Caco-2 (cell line): ENCODE data around the gene C3orf62. TPM values are rescaled to one million over a fixed set of nuclear protein-coding genes. Genes with fewer than 3 reads are reported as not detected.

Experiments used
- BruUV-seq: library from RNA; stranded (reverse); fragments of 400-500 nt; replicated peaks from 2 replicates; lab custom pipeline; 2021; lab: Mats Ljungman, UMichigan
- CTCF ChIA-PET: fragments of 300-600 bp; sonication (Branson Sonifier 250); formaldehyde crosslinking; loops from one replicate; lab custom pipeline; 2022; ENCODE audit warnings: antibody characterized with exemption; lab: Charles Lee
- POLR2A ChIA-PET: fragments of 300-600 bp; sonication (Branson Sonifier 250); formaldehyde crosslinking; loops from one replicate; lab custom pipeline; 2022; ENCODE audit warnings: antibody characterized with exemption; lab: Charles Lee
- DNase-seq, 2 experiments: peaks; one replicate each; pipeline versions ENCODE4 v3.0.0 to v3.0.0-alpha.2; 2020 to 2022
- H3K27me3 ChIP-seq: replicated peaks from 2 replicates; pipeline ENCODE4 v1.6.0; 2011; ENCODE audit warnings: low read length; ENCODE audit not compliant: control insufficient read depth, insufficient read depth
- H3K36me3 ChIP-seq: 2 replicates; pipeline ENCODE4 v1.5.1; 2011; ENCODE audit warnings: low read length; ENCODE audit not compliant: control insufficient read depth, insufficient read depth
- H3K4me1 ChIP-seq: fragments of 250-450 bp; sonication (Bioruptor Pico); 2 replicates; pipeline ENCODE4 v1.5.1; 2020; ENCODE audit warnings: mild to moderate bottlenecking
- H3K4me3 ChIP-seq: 2 replicates; pipeline ENCODE4 v1.5.1; 2011; ENCODE audit warnings: low read depth, mild to moderate bottlenecking, control low read depth, low read length
- H3K9me3 ChIP-seq: fragments of 250-450 bp; sonication (Bioruptor Pico); 2 replicates; pipeline ENCODE4 v1.5.1; 2020; ENCODE audit warnings: mild to moderate bottlenecking, moderate library complexity
- H3K27ac Mint-ChIP-seq: one replicate; pipeline ENCODE4 v1.8.0; 2022; ENCODE audit warnings: mixed read lengths; ENCODE audit not compliant: unreplicated experiment
- H3K27me3 Mint-ChIP-seq: one replicate; pipeline ENCODE4 v1.8.0; 2022; ENCODE audit warnings: mixed read lengths; ENCODE audit not compliant: insufficient read depth, unreplicated experiment
- H3K36me3 Mint-ChIP-seq: one replicate; pipeline ENCODE4 v1.8.0; 2022; ENCODE audit warnings: mild to moderate bottlenecking, mixed read lengths; ENCODE audit not compliant: insufficient read depth, unreplicated experiment
- H3K4me1 Mint-ChIP-seq: one replicate; pipeline ENCODE4 v1.8.0; 2022; ENCODE audit warnings: low read depth, mixed read lengths; ENCODE audit not compliant: unreplicated experiment
- H3K4me3 Mint-ChIP-seq: one replicate; pipeline ENCODE4 v1.8.0; 2022; ENCODE audit warnings: mild to moderate bottlenecking, moderate library complexity, mixed read lengths; ENCODE audit not compliant: unreplicated experiment
- H3K9me3 Mint-ChIP-seq: one replicate; pipeline ENCODE4 v1.8.0; 2022; ENCODE audit warnings: mixed read lengths; ENCODE audit not compliant: unreplicated experiment
- CTCF ChIP-seq, 2 experiments: fragments of 200-600 bp in 1 of 2; IDR thresholded peaks; 1 replicate in 1 of 2; 2 replicates in 1 of 2; pipeline versions ENCODE4 v1.5.1 to v1.8.0; 2011 to 2022; ENCODE audit warnings: antibody characterized with exemption in 1 of 2, control low read depth in 1 of 2, inconsistent platforms in 1 of 2, low read depth in 1 of 2, low read length in 1 of 2, mild to moderate bottlenecking in 1 of 2, moderate library complexity in 1 of 2; ENCODE audit not compliant: insufficient read depth in 1 of 2, severe bottlenecking in 1 of 2, unreplicated experiment in 1 of 2
- intact Hi-C: fragments of 100-400 bp; cut with micrococcal nuclease; formaldehyde crosslinking; loops from one replicate; pipeline ENCODE4 v1.10.0; 2022; ENCODE audit not compliant: unreplicated experiment
- total RNA-seq: library from RNA; stranded (reverse); gene quantifications from 2 replicates; pipeline ENCODE4 v1.2.3, GENCODE V29; 2022

Gene C3orf62
- total RNA-seq, 1 experiment from 2014 or later, result 6.5 TPM

DNA sequence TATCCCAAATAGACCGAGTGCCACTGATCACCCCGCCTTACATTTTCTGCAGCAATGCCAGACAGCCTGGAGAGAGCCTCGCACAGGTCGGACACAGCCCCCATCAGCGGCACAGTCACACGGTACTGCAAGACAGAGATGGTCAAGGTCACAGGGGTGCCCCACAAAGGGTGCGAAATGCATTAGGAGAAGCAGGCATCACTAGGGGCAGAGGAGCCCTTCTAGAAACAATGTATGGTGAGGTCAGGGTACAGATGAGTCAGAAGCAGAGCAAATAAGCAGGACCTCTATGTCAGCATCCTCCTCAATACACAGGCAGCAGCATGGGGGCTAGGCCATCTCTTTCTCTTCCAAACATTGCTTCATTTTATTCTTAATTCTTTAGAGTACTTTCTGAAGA, 21.5 kb upstream of the C3orf62 start:
- H3K4me1 Mint-ChIP-seq, result no peaks in the 10 kb centered on the region
- H3K4me3 Mint-ChIP-seq, result no peak overlapping the region
- H3K27ac Mint-ChIP-seq, result no peak overlapping the region
- intact Hi-C loops, result no loop called here
- Histone ChIP-seq H3K4me3 (no peak overlapping the region), H3K36me3 (peaks cover 7% of the 10 kb centered on the region), H3K27me3 (no peaks in the 10 kb centered on the region), H3K9me3 (no peaks in the 10 kb centered on the region), H3K4me1 (no peaks in the 10 kb centered on the region)
- DNase-seq, result no peak
- H3K36me3 Mint-ChIP-seq, result peaks cover 76% of the 10 kb centered on the region
- H3K9me3 Mint-ChIP-seq, result no peaks in the 10 kb centered on the region
- ChIA-PET CTCF (no interaction called here), POLR2A (no interaction called here)
- no TSS peak for BruUV-seq
- TF ChIP-seq CTCF (IDR thresholded peaks at IDR 0.05; ENCODE audit: insufficient read depth in 1 of 2, low read depth in 1 of 2, low read length in 1 of 2, severe bottlenecking in 1 of 2, unreplicated experiment in 1 of 2), result no peak
- H3K27me3 Mint-ChIP-seq, result no peaks in the 10 kb centered on the region

DNA sequence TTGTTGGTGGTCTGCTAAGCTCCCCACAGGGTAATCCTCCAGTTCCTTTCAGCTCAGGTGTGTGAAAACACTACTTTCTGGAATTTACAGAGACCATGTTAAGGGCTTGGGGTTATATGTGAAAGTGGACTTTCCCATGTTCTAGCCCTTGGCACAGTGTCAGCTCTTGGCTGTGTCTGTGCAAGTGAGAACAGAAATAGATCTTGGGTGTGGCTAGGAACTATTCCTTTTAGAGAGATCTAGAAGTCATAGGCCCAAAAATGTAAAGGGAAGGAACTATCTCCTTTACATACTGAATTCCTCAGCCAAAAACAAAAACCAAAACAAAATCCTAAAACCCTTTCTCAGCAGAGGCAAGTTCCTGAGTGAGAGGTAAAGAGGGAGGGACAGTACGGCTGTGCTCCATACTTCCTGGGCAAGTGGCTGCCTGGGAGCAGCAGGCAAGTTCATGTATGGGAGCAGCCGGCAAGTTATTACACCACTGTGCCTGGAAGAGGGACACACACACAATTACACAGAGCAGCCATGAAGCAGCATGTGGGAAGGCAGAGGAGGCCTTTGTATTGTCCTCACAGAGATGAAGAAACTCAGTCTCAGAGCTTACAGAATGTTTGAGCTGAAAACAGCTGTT, 19.9 kb upstream of the C3orf62 start:
- Mint-ChIP-seq H3K27me3 (no peaks in the 10 kb centered on the region), H3K4me3 (no peak overlapping the region), H3K4me1 (no peaks in the 10 kb centered on the region), H3K36me3 (peaks cover 86% of the 10 kb centered on the region), H3K27ac (no peak overlapping the region), H3K9me3 (no peaks in the 10 kb centered on the region)
- H3K4me1 ChIP-seq, result no peaks in the 10 kb centered on the region
- no peaks in the 10 kb centered on the region for H3K9me3 ChIP-seq
- no peaks in the 10 kb centered on the region for H3K27me3 ChIP-seq
- no peak overlapping the region for H3K4me3 ChIP-seq
- CTCF ChIA-PET, result no interaction called here
- peaks cover 10% of the 10 kb centered on the region for H3K36me3 ChIP-seq
- POLR2A ChIA-PET, result no interaction called here
- no peak for TF ChIP-seq CTCF (IDR thresholded peaks at IDR 0.05; ENCODE audit: insufficient read depth in 1 of 2, low read depth in 1 of 2, low read length in 1 of 2, severe bottlenecking in 1 of 2, unreplicated experiment in 1 of 2)
- DNase-seq, result no peak
- intact Hi-C loops, result no loop called here
- no TSS peak for BruUV-seq

DNA sequence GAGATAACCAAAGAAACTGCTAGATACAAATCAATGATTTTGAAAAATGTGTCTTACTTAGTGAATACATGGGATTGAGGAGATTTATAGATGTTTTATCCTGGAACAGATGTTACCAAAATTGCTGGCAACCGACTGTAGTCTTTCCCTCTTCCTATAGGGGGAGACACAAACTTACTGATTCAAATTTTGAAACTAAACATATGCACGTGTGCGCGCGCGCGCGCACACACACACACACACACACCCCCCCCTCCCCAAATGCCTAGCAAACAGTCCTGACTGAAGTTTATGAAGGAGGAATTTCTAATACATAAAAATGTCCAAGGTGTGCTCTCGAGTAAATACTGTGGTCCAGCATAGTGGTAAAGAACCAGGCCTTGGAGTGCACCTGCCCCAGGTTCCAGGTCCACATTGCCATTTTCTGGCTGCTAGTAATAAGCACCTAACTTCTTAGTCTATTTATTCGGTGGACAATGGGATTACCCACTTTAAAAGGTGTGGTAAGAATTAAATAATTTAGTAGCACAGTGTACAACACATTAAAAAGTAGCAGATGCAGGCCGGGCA, 18.5 kb upstream of the C3orf62 start:
- Histone ChIP-seq H3K36me3 (peaks cover 11% of the 10 kb centered on the region), H3K9me3 (no peaks in the 10 kb centered on the region), H3K4me1 (no peaks in the 10 kb centered on the region), H3K4me3 (no peak overlapping the region), H3K27me3 (no peaks in the 10 kb centered on the region)
- Mint-ChIP-seq H3K27me3 (no peaks in the 10 kb centered on the region), H3K36me3 (peaks cover 89% of the 10 kb centered on the region), H3K4me3 (no peak overlapping the region), H3K4me1 (no peaks in the 10 kb centered on the region), H3K27ac (no peak overlapping the region), H3K9me3 (no peaks in the 10 kb centered on the region)
- CTCF ChIA-PET, result no interaction called here
- DNase-seq, result peak in 1 of 2 experiments; percentile 29
- POLR2A ChIA-PET, result no interaction called here
- BruUV-seq, result no TSS peak
- peak; percentile 56 to 59 for TF ChIP-seq CTCF (IDR thresholded peaks at IDR 0.05; ENCODE audit: insufficient read depth in 1 of 2, low read depth in 1 of 2, low read length in 1 of 2, severe bottlenecking in 1 of 2, unreplicated experiment in 1 of 2)
- intact Hi-C loops, result no loop called here
